GM12865 (cell line): ENCODE data around the gene NRP2.

Experiments used
- DNase-seq: peaks from one replicate; pipeline ENCODE4 v3.0.0; 2010; ENCODE audit warnings: low read depth
- H3K4me3 ChIP-seq: 2 replicates; pipeline ENCODE4 v1.5.1; 2011; ENCODE audit warnings: mild to moderate bottlenecking, low read depth, low read length, control low read depth
- CTCF ChIP-seq: IDR thresholded peaks from 2 replicates; pipeline ENCODE4 v1.5.1; 2011; ENCODE audit warnings: low read length, control low read depth, low read depth, inconsistent platforms; ENCODE audit not compliant: insufficient read depth; ENCODE audit errors: missing control alignments

Gene NRP2

GRCh38 chr2:205665791-205666190 lies 16.5 kb upstream of the NRP2 start:
- no peak for TF ChIP-seq CTCF
- DNase-seq = no peak
- H3K4me3 ChIP-seq = no peak overlapping the region

GRCh38 chr2:205670292-205670691 lies 12.0 kb upstream of the NRP2 start:
- no peak overlapping the region for H3K4me3 ChIP-seq
- no peak for TF ChIP-seq CTCF
- DNase-seq = no peak

GRCh38 chr2:205673312-205673711 lies 9.0 kb upstream of the NRP2 start:
- no peak overlapping the region for H3K4me3 ChIP-seq
- TF ChIP-seq CTCF = no peak
- no peak for DNase-seq

GRCh38 chr2:205675861-205676516 lies 6.3 kb upstream of the NRP2 start:
- peak; percentile 65 for TF ChIP-seq CTCF
- peak; percentile 36 for DNase-seq
- no peak overlapping the region for H3K4me3 ChIP-seq

- DNase-seq = no peak
- no peak for TF ChIP-seq CTCF
- H3K4me3 ChIP-seq = no peak overlapping the region
These were observed 3.7 kb upstream of the NRP2 start for GRCh38 chr2:205678541-205679142.

GRCh38 chr2:205679410-205680009 lies 2.8 kb upstream of the NRP2 start:
- no peak for TF ChIP-seq CTCF
- H3K4me3 ChIP-seq = no peak overlapping the region
- DNase-seq = no peak
